ENCODE results near the gene C1R.

C1R gene

DNA sequence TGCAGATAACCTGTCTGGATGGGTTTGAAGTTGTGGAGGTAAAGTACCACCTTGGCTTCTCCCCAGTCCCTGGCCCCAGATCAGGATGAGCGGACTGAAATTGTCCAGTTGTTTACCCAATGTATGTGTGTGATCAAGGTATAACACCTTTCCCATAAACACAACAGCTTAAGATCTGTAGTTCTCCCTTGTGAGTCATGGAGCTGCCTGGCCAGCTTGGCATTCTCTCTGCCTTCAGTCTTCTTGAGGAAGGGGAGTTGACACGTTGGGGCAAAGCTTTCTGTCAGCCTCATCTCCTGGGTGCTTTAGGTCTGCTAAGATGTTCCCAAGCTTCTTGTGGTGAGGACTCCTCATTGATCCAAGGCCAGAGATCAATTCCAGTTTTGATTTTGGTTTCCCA, 25.6 kb downstream of the C1R start:
- H3K4me1 ChIP-seq (ENCODE audit: insufficient read depth, low read length, poor library complexity, severe bottlenecking): no peaks in the 10 kb centered on the region
- no peaks in the 10 kb centered on the region for H3K79me2 ChIP-seq (ENCODE audit: insufficient read depth, low read length)
- H3K4me3 ChIP-seq (ENCODE audit: low read length, poor library complexity, severe bottlenecking): no peak overlapping the region
- no peaks in the 10 kb centered on the region for H3K36me3 ChIP-seq (ENCODE audit: insufficient read depth, low read length)
- no peak for TF ChIP-seq EZH2phosphoT487 (IDR thresholded peaks at IDR 0.05; ENCODE audit: borderline replicate concordance)
- no peak for TF ChIP-seq CTCF (conservative IDR thresholded peaks at IDR 0.05; ENCODE audit: low read length)
- no peaks in the 10 kb centered on the region for H4K20me1 ChIP-seq (ENCODE audit: insufficient read depth, low read length, poor library complexity, severe bottlenecking)
- H2AFZ ChIP-seq (ENCODE audit: low read length): no peak overlapping the region
- no peaks in the 10 kb centered on the region for H3K9me3 ChIP-seq (ENCODE audit: insufficient read depth, low read depth, low read length)
- H3K27me3 ChIP-seq (ENCODE audit: insufficient read depth, low read length, poor library complexity, severe bottlenecking): no peaks in the 10 kb centered on the region
- no peaks in the 10 kb centered on the region for H3K9me2 ChIP-seq (replicated peaks; ENCODE audit: low read depth, low read length)
- no peak overlapping the region for H3K9ac ChIP-seq (ENCODE audit: low read depth, low read length, poor library complexity, severe bottlenecking)
- no peak overlapping the region for H3K4me2 ChIP-seq (ENCODE audit: low read depth, low read length, poor library complexity, severe bottlenecking)
- no peaks in the 10 kb centered on the region for H3F3A ChIP-seq (ENCODE audit: low read depth)

DNA sequence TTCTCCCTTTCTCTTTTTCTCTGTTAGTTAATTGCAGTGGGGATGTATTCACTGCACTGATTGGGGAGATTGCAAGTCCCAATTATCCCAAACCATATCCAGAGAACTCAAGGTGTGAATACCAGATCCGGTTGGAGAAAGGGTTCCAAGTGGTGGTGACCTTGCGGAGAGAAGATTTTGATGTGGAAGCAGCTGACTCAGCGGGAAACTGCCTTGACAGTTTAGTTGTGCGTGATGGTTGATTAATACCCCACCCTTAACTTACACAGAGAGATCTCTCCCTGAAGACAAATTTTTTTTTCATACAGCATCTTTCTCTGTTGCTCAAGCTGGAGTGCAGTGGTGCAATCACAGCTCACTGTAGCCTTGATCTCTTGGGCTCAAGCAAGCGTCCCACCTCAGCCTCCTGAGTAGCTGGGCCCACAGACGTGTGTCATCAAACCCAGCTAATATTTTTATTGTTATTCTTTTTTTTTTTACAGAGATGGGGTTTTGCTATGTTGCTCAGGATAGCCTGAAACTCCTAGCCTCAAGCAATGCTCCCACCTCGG, 27.1 kb downstream of the C1R start:
- Histone ChIP-seq H3K79me2 (ENCODE audit: insufficient read depth, low read length) (no peaks in the 10 kb centered on the region), H3K9me2 (replicated peaks; ENCODE audit: low read depth, low read length) (no peaks in the 10 kb centered on the region), H3K9me3 (ENCODE audit: insufficient read depth, low read depth, low read length) (no peaks in the 10 kb centered on the region), H3K4me2 (ENCODE audit: low read depth, low read length, poor library complexity, severe bottlenecking) (no peak overlapping the region), H3K27me3 (ENCODE audit: insufficient read depth, low read length, poor library complexity, severe bottlenecking) (no peaks in the 10 kb centered on the region), H3K4me1 (ENCODE audit: insufficient read depth, low read length, poor library complexity, severe bottlenecking) (no peaks in the 10 kb centered on the region), H3F3A (ENCODE audit: low read depth) (no peaks in the 10 kb centered on the region), H3K4me3 (ENCODE audit: low read length, poor library complexity, severe bottlenecking) (no peak overlapping the region), H2AFZ (ENCODE audit: low read length) (no peak overlapping the region), H4K20me1 (ENCODE audit: insufficient read depth, low read length, poor library complexity, severe bottlenecking) (no peaks in the 10 kb centered on the region), H3K36me3 (ENCODE audit: insufficient read depth, low read length) (no peaks in the 10 kb centered on the region), H3K9ac (ENCODE audit: low read depth, low read length, poor library complexity, severe bottlenecking) (no peak overlapping the region)
- TF ChIP-seq CTCF (conservative IDR thresholded peaks at IDR 0.05; ENCODE audit: low read length) (no peak), EZH2phosphoT487 (IDR thresholded peaks at IDR 0.05; ENCODE audit: borderline replicate concordance) (no peak)

GRCh38 chr12:7064516-7064915, 27.7 kb downstream of the C1R start:
- TF ChIP-seq EZH2phosphoT487 (IDR thresholded peaks at IDR 0.05; ENCODE audit: borderline replicate concordance) (no peak), CTCF (conservative IDR thresholded peaks at IDR 0.05; ENCODE audit: low read length) (no peak)
- Histone ChIP-seq H3K36me3 (ENCODE audit: insufficient read depth, low read length) (no peaks in the 10 kb centered on the region), H3K9me2 (replicated peaks; ENCODE audit: low read depth, low read length) (no peaks in the 10 kb centered on the region), H2AFZ (ENCODE audit: low read length) (no peak overlapping the region), H3K4me2 (ENCODE audit: low read depth, low read length, poor library complexity, severe bottlenecking) (no peak overlapping the region), H3K4me1 (ENCODE audit: insufficient read depth, low read length, poor library complexity, severe bottlenecking) (no peaks in the 10 kb centered on the region), H3F3A (ENCODE audit: low read depth) (no peaks in the 10 kb centered on the region), H3K79me2 (ENCODE audit: insufficient read depth, low read length) (no peaks in the 10 kb centered on the region), H3K9ac (ENCODE audit: low read depth, low read length, poor library complexity, severe bottlenecking) (no peak overlapping the region), H4K20me1 (ENCODE audit: insufficient read depth, low read length, poor library complexity, severe bottlenecking) (no peaks in the 10 kb centered on the region), H3K27me3 (ENCODE audit: insufficient read depth, low read length, poor library complexity, severe bottlenecking) (no peaks in the 10 kb centered on the region), H3K4me3 (ENCODE audit: low read length, poor library complexity, severe bottlenecking) (no peak overlapping the region), H3K9me3 (ENCODE audit: insufficient read depth, low read depth, low read length) (no peaks in the 10 kb centered on the region)
